ENCODE measurements around the gene FOXD4.
"Not testable (repeated sequence)": the region's sequence is repeated elsewhere in the genome, so short reads cannot be mapped to it uniquely, and the experiment has no call there.

The FOXD4 gene

DNA sequence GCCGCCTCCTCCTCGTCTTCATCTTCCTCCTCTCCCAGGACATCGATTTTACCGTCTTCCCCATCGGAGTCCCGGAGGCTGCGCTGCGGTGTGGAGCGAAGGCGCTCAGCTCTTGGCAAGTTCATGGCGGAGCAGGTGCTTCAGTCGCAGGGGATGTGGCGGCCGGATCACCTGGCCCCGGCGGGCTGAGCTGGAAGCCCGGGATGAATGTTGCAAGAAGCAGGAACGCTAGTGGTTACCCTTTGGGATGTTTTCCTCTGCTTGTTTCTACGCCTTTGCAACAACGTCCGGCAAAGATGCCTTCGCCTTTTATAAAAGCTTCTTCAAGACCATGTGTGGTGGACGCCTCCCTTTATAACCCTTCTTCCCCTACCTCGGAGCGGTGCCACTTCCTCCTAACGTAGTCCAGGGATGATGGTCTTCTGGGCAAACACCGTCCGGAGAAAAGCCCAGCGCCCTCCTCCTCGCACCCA is at the start of gene FOXD4:
FOXD4 (minus strand) TSS at position 423 of the 473 bp plus-strand sequence; CDS start at position 125, 298 bp downstream.
- not testable (repeated sequence) for H2AFZ ChIP-seq; H3K4me3 ChIP-seq (ENCODE audit: low read depth, low read length); H3K27ac ChIP-seq; H3K27me3 ChIP-seq (ENCODE audit: control insufficient read depth, insufficient read depth, low read length); H3K9ac ChIP-seq; H3K36me3 ChIP-seq (ENCODE audit: control insufficient read depth, insufficient read depth, low read length); H3K4me2 ChIP-seq (ENCODE audit: low read length); H3K79me2 ChIP-seq; H3K9me3 ChIP-seq (ENCODE audit: control insufficient read depth, low read length); H3K4me1 ChIP-seq

DNA sequence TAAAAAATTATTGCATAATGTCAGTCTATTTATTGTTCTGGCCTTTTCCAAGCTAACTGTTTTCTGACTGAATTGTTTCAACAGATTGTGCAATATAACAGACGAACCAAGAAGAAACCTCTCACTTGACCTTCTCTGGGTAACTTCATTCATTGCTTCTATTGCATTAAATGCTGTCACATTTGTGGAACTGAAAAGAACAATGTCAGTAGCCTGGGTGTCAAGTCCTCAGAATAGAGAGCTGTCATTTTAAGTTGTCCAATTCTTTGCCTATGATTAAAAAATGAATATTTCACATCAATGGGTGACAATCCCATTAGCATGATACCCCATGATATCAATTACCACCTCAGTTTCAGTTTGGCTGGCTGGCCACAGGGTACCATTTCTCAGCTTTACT is 41.7 kb upstream of the FOXD4 start:
- not testable (repeated sequence) for H3K4me2 ChIP-seq (ENCODE audit: low read length); H2AFZ ChIP-seq; H3K36me3 ChIP-seq (ENCODE audit: control insufficient read depth, insufficient read depth, low read length); H3K9me3 ChIP-seq (ENCODE audit: control insufficient read depth, low read length); H3K27me3 ChIP-seq (ENCODE audit: control insufficient read depth, insufficient read depth, low read length); H3K79me2 ChIP-seq; H3K9ac ChIP-seq; H3K4me3 ChIP-seq (ENCODE audit: low read depth, low read length); H3K4me1 ChIP-seq; H3K27ac ChIP-seq

DNA sequence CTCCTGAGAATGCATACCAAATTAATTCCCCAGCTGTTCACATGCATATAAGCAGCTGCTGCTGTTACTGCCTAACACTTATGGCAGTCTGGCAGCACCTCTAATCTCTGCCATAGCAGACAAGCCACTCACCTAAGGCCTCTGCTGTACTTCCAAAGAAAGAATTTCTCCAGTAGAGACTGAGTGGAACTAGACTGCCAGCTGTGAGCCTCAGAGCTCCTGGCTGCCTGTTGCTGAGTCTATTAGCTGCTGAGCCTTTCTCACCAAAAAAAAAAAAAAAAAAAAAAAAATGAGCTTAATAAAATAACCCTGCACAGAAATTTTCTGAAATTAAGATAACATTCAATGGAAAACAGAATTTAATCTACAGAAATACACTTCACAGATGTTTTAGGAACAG is 33.0 kb upstream of the FOXD4 start:
- H3K9me3 ChIP-seq (ENCODE audit: control insufficient read depth, low read length); H2AFZ ChIP-seq; H3K27ac ChIP-seq; H3K4me2 ChIP-seq (ENCODE audit: low read length); H3K9ac ChIP-seq; H3K4me3 ChIP-seq (ENCODE audit: low read depth, low read length); H3K4me1 ChIP-seq; H3K27me3 ChIP-seq (ENCODE audit: control insufficient read depth, insufficient read depth, low read length); H3K79me2 ChIP-seq; H3K36me3 ChIP-seq (ENCODE audit: control insufficient read depth, insufficient read depth, low read length): not testable (repeated sequence)

DNA sequence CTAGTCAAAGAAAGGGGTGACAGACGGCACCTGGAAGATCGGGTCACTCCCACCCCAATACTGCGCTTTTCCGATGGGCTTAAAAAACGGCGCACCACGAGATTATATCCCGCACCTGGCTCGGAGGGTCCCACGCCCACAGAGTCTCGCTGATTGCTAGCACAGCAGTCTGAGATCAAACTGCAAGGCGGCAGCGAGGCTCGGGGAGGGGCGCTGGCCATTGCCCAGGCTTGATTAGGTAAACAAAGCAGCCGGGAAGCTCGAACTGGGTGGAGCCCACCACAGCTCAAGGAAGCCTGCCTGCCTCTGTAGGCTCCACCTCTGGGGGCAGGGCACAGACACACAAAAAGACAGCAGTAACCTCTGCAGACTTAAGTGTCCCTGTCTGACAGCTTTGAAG is 21.7 kb upstream of the FOXD4 start:
- not testable (repeated sequence) for H3K9ac ChIP-seq; H2AFZ ChIP-seq; H3K36me3 ChIP-seq (ENCODE audit: control insufficient read depth, insufficient read depth, low read length); H3K4me2 ChIP-seq (ENCODE audit: low read length); H3K27me3 ChIP-seq (ENCODE audit: control insufficient read depth, insufficient read depth, low read length); H3K79me2 ChIP-seq; H3K4me3 ChIP-seq (ENCODE audit: low read depth, low read length); H3K27ac ChIP-seq; H3K4me1 ChIP-seq; H3K9me3 ChIP-seq (ENCODE audit: control insufficient read depth, low read length)

GRCh38 chr9:117144-117994 is 848 bp downstream of the FOXD4 start:
- not testable (repeated sequence) for H3K4me3 ChIP-seq (ENCODE audit: low read depth, low read length); H2AFZ ChIP-seq; H3K9ac ChIP-seq; H3K27ac ChIP-seq; H3K4me2 ChIP-seq (ENCODE audit: low read length); H3K36me3 ChIP-seq (ENCODE audit: control insufficient read depth, insufficient read depth, low read length); H3K4me1 ChIP-seq; H3K27me3 ChIP-seq (ENCODE audit: control insufficient read depth, insufficient read depth, low read length); H3K79me2 ChIP-seq; H3K9me3 ChIP-seq (ENCODE audit: control insufficient read depth, low read length)

DNA sequence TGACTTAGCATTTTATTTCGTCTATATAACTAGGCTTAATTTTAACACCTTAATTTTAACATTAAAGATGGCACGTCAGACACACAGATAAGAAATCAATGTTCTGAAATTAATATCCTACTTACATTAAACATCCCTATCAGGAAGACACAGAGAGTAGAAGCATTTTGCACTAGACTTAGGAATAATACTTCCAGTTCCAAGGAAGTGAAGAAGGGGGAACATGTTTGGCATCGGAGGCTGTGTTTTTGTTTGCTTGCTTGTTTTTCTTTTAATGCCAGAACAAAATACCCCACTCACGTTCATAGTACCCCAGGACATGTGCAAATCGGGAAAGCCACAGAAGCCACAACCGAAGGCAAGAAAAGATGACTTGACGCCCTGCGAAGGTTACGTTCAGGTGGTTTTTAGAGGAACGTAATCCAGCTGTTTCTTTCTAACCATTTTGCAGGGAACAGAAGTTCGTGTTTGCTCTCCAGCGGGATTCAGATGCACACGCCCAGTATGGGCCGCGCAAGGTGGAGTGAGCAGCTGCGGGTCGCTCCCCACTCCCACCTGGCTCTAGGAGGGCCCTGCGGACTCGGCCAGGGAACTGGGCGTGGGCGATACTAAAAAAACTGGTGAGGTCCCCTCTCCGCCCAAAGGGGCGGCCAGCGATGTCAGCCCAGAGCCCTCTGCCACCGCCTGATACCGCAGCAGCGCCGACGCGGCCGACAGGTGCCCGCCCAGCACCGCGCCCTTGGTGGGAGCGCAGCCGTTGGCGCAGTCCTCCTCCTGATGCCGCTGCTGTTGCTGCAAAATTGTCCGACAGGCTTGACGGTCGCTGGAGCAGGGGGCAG is 1.8 kb downstream of the FOXD4 start:
- H3K9ac ChIP-seq; H3K27me3 ChIP-seq (ENCODE audit: control insufficient read depth, insufficient read depth, low read length); H3K9me3 ChIP-seq (ENCODE audit: control insufficient read depth, low read length); H3K4me1 ChIP-seq; H3K4me2 ChIP-seq (ENCODE audit: low read length); H3K79me2 ChIP-seq; H2AFZ ChIP-seq; H3K4me3 ChIP-seq (ENCODE audit: low read depth, low read length); H3K27ac ChIP-seq; H3K36me3 ChIP-seq (ENCODE audit: control insufficient read depth, insufficient read depth, low read length): not testable (repeated sequence)

- H2AFZ ChIP-seq; H3K9me3 ChIP-seq (ENCODE audit: control insufficient read depth, low read length); H3K4me2 ChIP-seq (ENCODE audit: low read length); H3K9ac ChIP-seq; H3K36me3 ChIP-seq (ENCODE audit: control insufficient read depth, insufficient read depth, low read length); H3K27ac ChIP-seq; H3K4me1 ChIP-seq; H3K4me3 ChIP-seq (ENCODE audit: low read depth, low read length); H3K27me3 ChIP-seq (ENCODE audit: control insufficient read depth, insufficient read depth, low read length); H3K79me2 ChIP-seq: not testable (repeated sequence)
Measured at GRCh38 chr9:115118-115451, 3.1 kb downstream of the FOXD4 start.

DNA sequence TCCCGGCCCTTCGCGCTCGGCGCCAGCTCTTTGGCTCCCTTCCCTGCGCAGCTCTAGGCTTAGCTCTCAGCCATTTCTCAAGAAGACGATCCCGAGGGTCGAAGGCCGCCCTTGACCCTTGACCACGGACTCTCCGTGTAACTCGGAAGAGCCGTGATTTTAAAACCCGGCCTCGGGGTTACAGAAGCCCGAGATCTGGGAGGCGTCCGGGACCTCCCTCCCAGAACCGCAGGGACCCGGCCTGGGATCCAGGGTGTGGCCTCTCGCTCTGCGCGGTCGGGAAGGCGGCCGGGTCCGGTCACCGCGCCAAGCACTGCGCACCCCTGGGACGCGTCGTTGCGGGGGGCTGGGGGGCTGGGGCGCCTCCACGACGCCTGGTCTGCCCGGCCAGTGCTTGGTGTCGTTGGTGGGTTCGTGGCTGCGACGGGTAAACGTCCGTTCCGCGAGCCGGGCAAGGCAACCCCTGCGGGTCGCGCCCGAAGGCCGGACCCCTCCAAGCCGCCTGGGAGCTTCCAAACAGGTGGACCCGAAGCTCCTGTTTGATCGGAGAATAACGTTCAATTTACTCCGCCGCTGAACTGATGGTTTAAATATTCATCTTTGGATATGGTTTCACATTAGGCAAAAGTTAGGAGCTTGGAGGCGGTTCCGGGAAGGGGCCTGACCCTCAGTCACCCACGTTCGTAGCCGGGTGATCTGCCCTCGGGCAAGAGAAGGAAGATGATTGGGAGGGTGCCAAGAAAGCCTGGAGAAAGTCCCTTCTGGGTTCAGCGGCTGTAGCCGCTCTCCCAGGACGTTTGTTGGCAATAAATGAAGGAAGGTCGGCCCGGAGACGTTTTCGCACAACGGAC is 3.7 kb downstream of the FOXD4 start:
- not testable (repeated sequence) for H3K4me3 ChIP-seq (ENCODE audit: low read depth, low read length); H2AFZ ChIP-seq; H3K9me3 ChIP-seq (ENCODE audit: control insufficient read depth, low read length); H3K36me3 ChIP-seq (ENCODE audit: control insufficient read depth, insufficient read depth, low read length); H3K9ac ChIP-seq; H3K79me2 ChIP-seq; H3K27me3 ChIP-seq (ENCODE audit: control insufficient read depth, insufficient read depth, low read length); H3K27ac ChIP-seq; H3K4me1 ChIP-seq
- peak overlapping the region; percentile 32 for H3K4me2 ChIP-seq (ENCODE audit: low read length)

DNA sequence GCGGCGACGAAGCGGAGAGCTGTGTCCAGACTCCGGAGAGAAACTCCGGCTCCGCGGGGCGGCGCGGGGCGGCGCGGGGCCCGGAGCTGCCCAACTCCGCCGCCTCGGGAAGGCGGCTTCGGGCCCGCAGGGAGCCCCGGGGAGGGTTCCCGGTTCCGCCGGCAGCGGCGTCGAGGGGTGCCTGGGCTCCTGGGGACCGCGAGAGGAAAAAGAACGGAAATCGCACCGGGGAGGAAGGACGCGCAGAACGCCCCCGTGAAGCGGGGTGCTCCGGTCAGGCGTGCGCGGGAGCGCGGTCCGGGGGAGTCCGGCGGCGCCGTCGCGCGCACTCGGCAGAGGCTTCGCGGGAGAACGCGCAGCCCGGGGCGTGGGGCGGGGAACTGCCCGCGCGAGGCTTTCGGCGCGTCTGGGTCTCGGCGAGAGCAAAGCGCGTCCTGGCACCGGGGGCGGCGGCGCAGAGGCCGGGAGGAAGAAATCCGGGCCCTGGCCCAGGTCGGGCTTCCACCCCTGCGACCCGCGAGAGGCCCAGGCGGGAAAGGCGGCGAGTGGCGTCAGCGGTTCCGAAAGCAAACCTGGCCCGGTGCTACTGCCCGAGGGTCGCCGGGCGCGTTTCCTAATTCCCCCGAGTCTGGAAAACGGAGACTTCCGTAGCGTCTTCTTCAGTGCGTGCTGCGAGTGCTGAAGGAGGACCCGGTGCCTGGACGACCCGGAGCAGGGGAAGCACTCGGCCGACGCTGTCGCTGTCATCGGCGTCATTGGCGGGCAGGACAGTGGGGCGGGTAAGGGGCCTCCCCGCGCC is 4.5 kb downstream of the FOXD4 start:
- H3K9ac ChIP-seq; H3K27me3 ChIP-seq (ENCODE audit: control insufficient read depth, insufficient read depth, low read length); H3K4me3 ChIP-seq (ENCODE audit: low read depth, low read length); H2AFZ ChIP-seq; H3K79me2 ChIP-seq; H3K9me3 ChIP-seq (ENCODE audit: control insufficient read depth, low read length); H3K4me1 ChIP-seq; H3K27ac ChIP-seq; H3K36me3 ChIP-seq (ENCODE audit: control insufficient read depth, insufficient read depth, low read length): not testable (repeated sequence)
- peak overlapping the region; percentile 32 for H3K4me2 ChIP-seq (ENCODE audit: low read length)

All from parathyroid adenoma (tissue), 2 donors.